Activated CD4-positive, alpha-beta T cell treated with anti-CD3 and anti-CD28 coated beads, Interleukin-2, amount 10 ng/mL, durations not matched to agents 7 days and 5 days (primary cell): ENCODE measurements around the gene ZKSCAN4. TPM values are rescaled to one million over a fixed set of nuclear protein-coding genes. Genes with fewer than 3 reads are reported as not detected.

ENCODE experiments used
- total RNA-seq, 2 experiments: library from RNA; stranded (reverse); gene quantifications; one replicate each; pipeline ENCODE4 v1.2.3, GENCODE V29; 2021

ZKSCAN4 gene
- total RNA-seq, 2 experiments from 2014 or later, result 6.5 to 7.5 TPM

Other genes starting within 250 kb of the ZKSCAN4 start
- under 1 TPM; 0.54 to 0.77 TPM for gene ZNF165, start 171.7 kb downstream of the ZKSCAN4 start, total RNA-seq
- gene ZSCAN16, start 127.7 kb downstream of the ZKSCAN4 start, total RNA-seq, result 1 to 10 TPM; 3.2 to 5.5 TPM
- gene ZKSCAN8, start 110.4 kb downstream of the ZKSCAN4 start, total RNA-seq, result 10 to 100 TPM; 18.6 to 22.2 TPM
- 1 to 10 TPM; 1.5 to 1.6 TPM for gene ZSCAN9, start 27.0 kb downstream of the ZKSCAN4 start, total RNA-seq
- gene NKAPL, start 7.0 kb upstream of the ZKSCAN4 start, total RNA-seq, result under 1 TPM in 1 of 2 experiments, not detected in 1; 0.12 TPM
- 10 to 100 TPM in 1 of 2 experiments, 1 to 10 TPM in 1; 8.1 to 10.5 TPM for gene ZSCAN26, start 14.9 kb upstream of the ZKSCAN4 start, total RNA-seq
- 1 to 10 TPM; 1.5 to 1.7 TPM for gene PGBD1, start 29.3 kb upstream of the ZKSCAN4 start, total RNA-seq
- under 1 TPM; 0.37 to 0.56 TPM for gene ZSCAN31, start 83.9 kb upstream of the ZKSCAN4 start, total RNA-seq
- gene ZKSCAN3, start 97.7 kb upstream of the ZKSCAN4 start, total RNA-seq, result 1 to 10 TPM; 6.2 to 7.0 TPM
- gene ZSCAN12, start 147.5 kb upstream of the ZKSCAN4 start, total RNA-seq, result 1 to 10 TPM; 7.5 to 8.3 TPM
- gene ZSCAN23, start 191.2 kb upstream of the ZKSCAN4 start, total RNA-seq, result 1 to 10 TPM; 1.5 to 1.7 TPM